GM19351 (cell line): ENCODE results near the gene RHO.

Experiments used
- ATAC-seq: cut with Tn5 transposase; IDR thresholded peaks from one replicate; pipeline ENCODE4 v1.9.1; 2021; ENCODE audit warnings: mild to moderate bottlenecking, moderate library complexity; ENCODE audit not compliant: unreplicated experiment

RHO gene

GRCh38 chr3:129558081-129558771, 29.8 kb downstream of the RHO start:
- no peak for ATAC-seq

GRCh38 chr3:129558772-129559564, 30.5 kb downstream of the RHO start:
- ATAC-seq: no peak

- no peak for ATAC-seq
These were observed 31.2 kb downstream of the RHO start for GRCh38 chr3:129559565-129560079.

GRCh38 chr3:129560269-129560787, 31.9 kb downstream of the RHO start:
- no peak for ATAC-seq

- no peak for ATAC-seq
These were observed 32.6 kb downstream of the RHO start for GRCh38 chr3:129560911-129561594.

- ATAC-seq: no peak
These were observed 33.3 kb downstream of the RHO start for GRCh38 chr3:129561619-129562248.

GRCh38 chr3:129562803-129563202, 34.4 kb downstream of the RHO start:
- no peak for ATAC-seq

GRCh38 chr3:129563332-129563731, 34.9 kb downstream of the RHO start:
- ATAC-seq: no peak

- ATAC-seq: no peak
These were observed 35.6 kb downstream of the RHO start for GRCh38 chr3:129563850-129564535.

GRCh38 chr3:129564981-129565644, 36.7 kb downstream of the RHO start:
- no peak for ATAC-seq

GRCh38 chr3:129565902-129566301, 37.5 kb downstream of the RHO start:
- no peak for ATAC-seq

- ATAC-seq: no peak
These were observed 38.8 kb downstream of the RHO start for GRCh38 chr3:129567176-129567705.

- ATAC-seq: no peak
These were observed 39.5 kb downstream of the RHO start for GRCh38 chr3:129567939-129568338.

- ATAC-seq: no peak
These were observed 41.4 kb downstream of the RHO start for GRCh38 chr3:129569856-129570255.

GRCh38 chr3:129571605-129572547, 43.4 kb downstream of the RHO start:
- ATAC-seq: no peak

GRCh38 chr3:129572603-129573002, 44.2 kb downstream of the RHO start:
- ATAC-seq: no peak

- ATAC-seq: no peak
These were observed 45.1 kb downstream of the RHO start for GRCh38 chr3:129573493-129573892.

GRCh38 chr3:129574206-129574605, 45.8 kb downstream of the RHO start:
- ATAC-seq: no peak
